ENCODE measurements around the gene RAB4A.
"Not testable (repeated sequence)": the region's sequence is repeated elsewhere in the genome, so short reads cannot be mapped to it uniquely, and the experiment has no call there.

The RAB4A gene

DNA sequence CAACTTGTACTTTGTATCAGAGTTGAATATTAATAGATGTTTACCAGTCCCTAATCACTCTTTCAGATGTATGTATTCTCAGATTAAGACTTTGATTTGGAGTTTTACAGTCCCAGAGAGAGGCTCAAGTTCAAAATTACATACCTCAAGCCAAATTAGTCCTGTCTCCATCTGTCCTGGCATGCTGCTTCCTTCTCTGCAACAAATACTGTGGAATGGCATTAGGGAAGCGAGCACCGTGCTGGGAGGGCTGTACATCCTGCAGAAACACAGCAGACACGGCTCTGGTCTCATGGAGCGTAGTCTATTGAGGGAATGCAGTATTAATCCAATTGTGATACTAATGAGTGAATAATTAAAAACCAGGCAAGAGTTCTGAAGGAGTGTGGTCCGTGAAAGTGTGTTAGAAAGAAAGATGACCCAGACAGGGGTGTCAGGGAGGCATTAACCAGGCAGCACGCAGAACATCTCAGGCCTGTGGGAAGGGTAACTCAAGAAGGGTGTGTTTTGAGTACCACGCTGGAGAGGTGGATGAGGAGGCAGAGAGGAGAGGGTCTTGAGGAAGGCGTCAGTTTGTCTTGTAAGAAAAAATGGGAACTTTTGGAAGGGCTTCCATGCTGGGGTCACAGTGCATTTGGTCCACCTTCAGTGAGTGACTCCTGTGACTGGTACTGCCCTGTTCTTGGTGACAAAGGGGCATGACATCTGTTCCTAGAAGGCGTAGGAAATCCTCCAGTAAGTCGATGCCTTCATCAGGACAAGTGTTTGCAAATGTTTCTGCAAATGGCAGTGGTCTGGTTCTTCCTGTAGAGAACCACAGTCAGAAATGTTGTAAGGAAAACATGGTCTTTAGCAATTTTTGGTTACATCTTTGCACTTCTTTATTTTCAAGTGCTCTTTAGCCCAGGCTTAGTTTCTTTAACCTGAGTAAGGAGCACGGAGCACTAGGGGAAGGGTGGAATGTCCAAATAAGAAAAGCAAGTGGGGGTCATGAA, 1.6 kb downstream of the RAB4A start:
- DNase-seq (ENCODE audit: low spot score): no peak

DNA sequence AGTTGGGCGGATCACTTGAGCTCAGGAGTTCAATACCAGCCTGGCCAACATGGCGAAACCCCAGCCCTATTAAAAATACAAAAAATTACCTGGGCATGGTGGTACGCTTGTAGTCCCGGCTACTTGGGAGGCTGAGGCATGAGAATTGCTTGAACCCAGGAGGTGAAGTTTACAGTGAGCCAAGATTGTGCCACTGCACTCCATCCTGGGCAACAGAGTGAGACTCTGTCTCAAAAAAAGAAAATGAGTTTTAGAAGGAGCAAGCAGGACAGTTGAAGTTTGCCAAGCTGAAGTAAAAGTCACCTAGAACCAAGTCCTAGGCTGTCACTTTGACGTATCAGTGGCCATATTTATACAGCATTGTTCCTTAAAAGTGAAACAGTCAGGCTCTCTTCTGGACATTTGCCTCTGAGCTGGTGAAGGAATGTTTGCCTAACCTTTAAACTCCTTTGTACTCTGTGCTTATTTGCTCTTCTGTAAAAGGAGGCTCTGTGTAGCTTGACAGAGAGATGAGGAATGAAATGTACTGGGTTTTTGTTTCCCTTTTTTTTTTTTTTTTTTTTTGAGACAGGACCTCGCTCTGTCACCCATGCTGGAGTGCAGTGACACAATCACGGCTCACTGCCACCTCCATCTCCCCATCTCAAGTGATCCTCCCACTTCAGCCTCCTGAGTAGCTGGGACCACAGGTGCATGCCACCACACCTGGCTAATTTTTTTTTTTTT, 2.8 kb downstream of the RAB4A start:
- peak; percentile 66 for DNase-seq (ENCODE audit: low spot score)

DNA sequence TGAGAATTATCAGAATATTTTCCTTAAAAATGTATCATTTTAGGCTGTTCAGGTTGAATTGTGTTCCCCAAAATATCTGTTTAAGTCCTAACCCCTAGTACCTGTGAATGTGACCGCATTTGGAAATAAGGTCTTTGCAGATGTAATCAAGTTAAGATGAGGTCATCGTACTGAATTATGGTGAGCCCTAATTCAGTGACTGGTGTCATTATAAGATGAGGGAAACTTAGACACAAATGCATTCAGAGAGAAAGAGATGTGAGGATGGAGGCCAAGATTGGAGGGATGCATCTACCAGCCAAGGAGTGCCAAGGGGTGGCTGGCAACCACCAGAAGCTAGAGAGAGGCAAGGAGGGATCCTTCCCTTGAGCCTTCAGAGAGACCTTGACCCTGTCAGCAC, 4.1 kb downstream of the RAB4A start:
- no peak for DNase-seq (ENCODE audit: low spot score)

DNA sequence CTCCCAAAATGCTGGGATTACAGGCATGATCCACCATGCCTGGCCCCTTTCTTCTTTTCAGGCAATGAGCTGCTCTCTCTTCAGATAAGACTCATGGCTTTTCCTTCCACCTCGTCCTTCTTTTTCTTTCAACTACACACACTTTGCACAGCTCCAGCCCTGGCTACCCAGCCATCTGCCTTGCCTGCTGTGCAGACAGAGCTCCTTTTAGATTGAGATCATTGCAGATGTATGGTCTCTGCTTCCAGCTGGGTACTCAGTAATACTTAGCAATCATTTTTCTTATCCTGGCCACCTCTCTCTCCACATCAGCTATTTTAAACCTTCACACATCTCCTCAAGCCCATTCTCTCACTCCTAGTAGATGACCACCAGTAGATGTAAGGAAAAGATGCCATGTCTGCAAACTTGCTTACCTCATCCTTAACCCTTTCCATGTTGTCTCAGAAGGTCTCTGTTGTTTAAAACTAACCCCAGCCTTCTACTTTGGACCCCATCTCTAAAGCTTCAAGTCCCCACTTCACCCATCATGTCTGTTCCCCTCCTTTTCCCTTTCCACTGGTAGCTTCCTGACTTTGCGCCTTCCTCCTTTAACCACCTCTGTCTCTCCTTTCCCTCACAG, 7.3 kb downstream of the RAB4A start:
- DNase-seq (ENCODE audit: low spot score): no peak

DNA sequence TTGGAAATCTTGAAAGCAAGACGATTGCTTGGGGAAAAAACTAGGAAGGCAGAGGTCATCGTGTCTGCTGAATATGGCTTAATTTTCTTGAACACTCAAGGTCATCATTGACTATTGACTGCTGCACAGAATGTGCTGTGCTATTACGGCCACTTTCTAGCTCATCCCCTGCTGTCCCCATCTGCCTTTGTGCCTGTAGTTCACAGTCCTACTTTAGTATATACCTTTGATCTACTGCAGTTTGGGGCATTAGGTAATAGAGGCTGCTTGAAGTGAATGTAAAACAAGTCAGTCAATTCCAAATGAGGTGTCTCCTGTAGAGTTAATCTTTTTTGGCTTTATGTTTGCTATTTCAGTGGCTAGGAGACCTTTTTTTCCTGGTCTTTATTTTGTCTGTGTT, 8.3 kb downstream of the RAB4A start:
- DNase-seq (ENCODE audit: low spot score): no peak

DNA sequence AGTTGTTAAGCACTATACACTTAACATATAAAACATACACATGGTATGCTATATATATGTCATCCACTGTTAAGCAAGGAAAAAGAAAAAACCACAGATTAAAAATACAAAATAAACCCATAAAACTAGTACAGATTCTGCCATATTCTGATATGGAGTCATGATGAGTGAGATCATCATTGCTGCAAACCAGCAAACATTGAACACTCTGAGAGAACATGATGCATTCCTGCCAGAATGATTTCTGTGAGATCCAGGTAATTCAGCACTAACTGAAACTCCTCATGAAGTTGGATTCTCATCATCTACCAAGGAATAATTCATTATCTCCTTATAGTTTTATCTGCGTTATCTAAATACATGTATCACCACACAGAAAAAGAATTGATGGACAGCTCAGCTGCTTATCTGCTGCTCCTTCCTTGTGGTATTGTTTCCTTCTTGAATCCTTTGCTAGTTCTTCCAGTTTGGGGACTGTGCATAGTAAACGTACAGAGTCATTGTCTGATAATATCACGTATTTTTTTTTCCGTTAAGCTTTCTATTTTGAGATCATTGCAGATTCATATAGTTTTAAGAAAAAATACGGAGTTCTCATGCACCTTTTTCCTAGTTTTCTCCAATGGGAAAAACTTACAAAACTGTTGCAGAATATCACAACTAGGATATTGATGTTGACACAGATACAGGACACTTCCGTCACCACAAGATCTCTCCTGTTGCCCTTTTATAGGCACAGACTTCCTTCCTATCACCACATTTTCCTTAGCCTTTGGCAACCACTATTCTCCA, 9.3 kb downstream of the RAB4A start:
- DNase-seq (ENCODE audit: low spot score): no peak

DNA sequence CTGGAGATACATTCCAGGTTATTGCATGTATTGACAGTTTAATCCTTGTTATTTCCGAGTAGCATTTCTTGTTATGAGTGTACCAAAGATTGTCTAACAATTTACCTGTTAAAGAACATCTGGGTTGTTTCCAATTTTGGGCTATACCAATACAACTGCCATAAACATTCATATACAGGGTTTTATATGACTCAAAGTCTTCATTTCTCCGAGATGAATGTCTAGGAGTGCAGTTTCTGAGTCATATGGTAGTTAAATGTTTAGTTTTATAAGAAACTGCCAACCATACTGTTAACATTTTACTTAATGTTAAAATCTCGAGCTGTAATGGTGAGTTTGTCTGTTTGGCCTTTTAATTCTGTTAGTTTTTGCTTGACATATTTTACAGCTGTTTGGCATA, 10.0 kb downstream of the RAB4A start:
- DNase-seq (ENCODE audit: low spot score): no peak

DNA sequence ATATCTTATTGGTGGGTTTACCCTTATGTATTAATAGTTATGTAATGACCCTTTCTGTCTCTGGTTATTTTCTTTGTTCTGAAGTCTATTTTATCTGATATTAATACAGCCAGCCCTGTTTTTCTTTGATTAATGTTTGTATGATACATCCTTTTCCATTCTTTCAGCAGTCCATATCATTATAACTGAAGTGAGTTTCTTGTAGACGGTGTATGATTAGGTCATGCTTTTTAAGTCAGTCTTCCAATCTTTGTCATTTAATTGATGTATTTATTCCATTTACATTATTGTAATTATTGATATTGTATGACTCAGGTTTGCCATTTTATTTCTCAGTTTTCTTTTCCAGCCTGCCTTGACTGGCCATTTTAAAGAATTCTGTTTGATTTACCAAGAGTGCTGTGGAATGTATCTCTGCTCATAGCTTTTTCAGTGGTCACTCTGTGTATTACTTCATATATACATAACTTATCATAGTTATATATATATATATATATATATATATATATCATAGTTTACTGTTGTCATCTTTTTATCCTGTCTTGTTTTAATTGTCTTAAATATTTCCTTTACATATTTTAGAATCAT, 10.5 kb downstream of the RAB4A start:
- DNase-seq (ENCODE audit: low spot score): no peak

DNA sequence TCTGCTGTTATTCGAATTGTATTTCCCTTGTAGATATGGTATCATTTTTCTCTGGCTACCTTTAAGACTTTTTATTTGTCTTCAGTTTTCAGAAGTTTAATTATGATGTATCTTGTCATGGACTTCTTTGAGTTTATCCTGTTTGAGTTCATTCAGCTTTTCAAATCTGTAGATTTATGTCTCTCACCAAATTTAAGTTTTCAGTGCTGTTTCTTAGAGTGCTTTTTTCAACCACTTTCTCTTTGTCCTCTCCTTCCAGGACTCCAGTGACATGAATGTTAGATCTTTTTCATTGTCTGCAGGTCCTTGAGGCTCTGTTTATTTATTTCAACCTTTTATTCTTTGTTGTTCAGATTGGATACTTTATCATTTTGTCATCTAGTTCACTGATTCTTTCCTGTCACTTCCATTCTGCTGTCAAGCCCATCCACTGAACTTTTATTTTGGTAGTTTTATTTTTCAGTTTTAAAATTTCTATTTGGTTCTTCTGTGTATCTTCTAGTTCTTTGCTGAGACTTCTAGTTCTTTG, 11.4 kb downstream of the RAB4A start:
- no peak for DNase-seq (ENCODE audit: low spot score)

DNA sequence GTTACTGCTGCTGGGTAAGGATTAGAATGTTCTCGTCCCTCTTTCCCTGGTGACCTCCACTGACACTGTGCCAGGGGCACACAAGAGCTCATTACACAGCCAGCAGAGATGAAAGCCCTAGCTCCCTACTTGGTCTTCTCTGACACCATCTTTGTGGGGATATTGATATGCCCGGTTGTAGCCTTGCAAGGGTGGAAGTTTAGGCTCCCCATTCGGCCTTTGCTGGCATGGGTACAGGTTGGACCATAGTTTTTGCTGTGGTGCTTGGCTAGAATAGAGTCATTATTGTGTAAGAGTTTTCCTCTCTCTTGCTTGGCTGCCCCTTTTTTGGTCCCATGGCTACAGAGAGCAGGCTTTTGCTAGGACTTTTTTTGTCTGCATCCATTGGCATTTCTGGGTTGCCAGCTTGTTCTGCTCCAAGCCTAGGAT, 12.3 kb downstream of the RAB4A start:
- no peak for DNase-seq (ENCODE audit: low spot score)

DNA sequence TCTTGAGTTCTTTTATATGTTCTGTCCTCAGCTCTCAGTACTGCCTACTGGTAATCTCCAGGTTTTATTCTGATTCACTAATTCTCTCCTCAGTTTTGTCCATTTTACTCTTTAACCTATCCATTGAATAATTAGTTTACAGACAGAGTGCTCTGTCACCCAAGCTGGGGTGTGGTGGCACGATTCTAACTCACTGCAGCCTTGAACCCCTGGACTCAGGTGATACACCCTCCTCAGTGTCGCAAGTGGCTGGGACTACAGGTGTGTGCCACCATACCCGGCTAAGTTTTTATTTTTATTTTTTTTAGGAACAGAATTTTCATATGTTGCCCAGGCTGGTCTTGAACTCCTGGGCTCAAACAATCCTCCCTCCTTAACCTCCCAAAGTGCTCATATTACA, 14.0 kb downstream of the RAB4A start:
- DNase-seq (ENCODE audit: low spot score): no peak

DNA sequence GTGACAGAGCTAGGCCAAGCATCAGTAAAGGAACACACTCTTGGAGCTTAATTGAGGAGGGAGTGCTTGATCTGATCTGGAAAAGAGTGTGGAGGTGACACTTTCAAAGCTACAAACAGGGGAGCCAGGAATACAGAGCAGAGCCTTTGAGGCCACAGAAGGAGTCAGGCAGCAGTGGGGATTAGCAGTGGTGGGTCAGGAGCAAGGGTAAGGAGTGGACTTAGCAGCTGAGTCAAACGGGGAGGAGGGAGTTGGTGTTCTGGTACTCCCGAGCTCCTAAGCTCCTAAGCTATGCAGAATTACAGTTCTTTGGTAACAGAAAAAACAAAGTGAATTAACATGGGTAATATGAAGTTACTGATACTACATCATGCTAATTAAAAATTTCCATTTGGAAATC, 14.5 kb downstream of the RAB4A start:
- no peak for DNase-seq (ENCODE audit: low spot score)

DNA sequence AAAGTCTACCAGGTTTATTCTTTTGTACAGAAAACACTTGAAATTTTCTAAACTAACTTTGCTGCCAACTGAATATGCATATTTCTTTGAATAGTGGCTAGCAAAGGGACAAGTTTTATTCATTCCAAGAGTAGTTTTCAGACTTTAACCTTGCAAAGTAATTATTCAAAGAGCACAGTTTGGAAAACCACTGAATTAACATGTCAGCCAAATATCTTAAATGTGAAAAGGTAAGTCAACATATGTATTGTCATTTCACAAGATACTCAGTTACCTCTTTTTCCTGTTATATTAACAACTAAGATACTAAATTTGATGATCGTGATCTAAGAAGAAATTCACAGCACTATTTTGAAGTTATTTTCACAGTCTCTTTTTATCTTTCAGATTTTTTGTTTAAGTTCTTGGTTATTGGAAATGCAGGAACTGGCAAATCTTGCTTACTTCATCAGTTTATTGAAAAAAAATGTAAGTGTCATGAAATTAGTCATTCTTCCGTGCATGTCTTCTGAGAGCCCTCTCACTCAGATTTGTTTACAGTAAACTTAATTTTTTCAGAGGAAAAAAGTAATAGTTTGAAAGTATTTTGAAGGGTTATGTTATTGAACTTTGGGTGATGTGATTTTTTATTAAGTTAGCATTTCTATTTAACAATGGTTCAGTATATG, 15.3 kb downstream of the RAB4A start:
- no peak for DNase-seq (ENCODE audit: low spot score)

DNA sequence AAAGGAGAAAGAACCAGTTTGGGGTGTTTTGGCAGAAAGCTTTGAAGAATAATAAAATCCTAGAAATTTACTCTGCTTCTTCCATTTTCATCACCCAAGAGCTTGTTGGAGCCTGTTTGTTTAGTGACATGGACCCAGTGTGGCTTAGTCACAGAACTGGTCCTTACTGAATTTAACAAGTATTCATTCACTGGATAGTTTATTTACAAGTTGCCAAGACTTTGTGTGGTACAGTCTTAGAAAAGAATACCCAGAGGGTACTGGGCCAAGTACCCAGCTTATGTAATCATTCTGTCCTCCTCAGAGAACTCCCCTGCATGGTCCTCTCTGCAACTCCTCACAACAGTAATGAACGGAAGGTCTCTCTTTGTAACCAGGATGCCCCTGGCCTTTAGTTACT, 16.4 kb downstream of the RAB4A start:
- no peak for DNase-seq (ENCODE audit: low spot score)

DNA sequence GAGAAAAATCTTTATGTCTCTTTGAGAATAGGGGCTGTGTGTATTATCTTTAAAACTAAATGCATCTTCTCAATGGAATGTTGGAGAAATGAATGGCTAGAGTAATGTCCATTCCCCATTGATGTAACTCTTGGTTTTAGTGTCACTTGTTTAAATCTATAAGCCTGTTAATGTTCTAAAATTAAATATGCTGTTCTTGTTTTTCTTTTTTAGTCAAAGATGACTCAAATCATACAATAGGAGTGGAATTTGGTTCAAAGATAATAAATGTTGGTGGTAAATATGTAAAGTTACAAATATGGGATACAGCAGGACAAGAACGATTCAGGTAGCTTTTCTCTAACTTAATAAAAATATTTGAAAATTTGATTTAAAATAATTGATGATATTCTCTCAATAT, 17.6 kb downstream of the RAB4A start:
- DNase-seq (ENCODE audit: low spot score): no peak

DNA sequence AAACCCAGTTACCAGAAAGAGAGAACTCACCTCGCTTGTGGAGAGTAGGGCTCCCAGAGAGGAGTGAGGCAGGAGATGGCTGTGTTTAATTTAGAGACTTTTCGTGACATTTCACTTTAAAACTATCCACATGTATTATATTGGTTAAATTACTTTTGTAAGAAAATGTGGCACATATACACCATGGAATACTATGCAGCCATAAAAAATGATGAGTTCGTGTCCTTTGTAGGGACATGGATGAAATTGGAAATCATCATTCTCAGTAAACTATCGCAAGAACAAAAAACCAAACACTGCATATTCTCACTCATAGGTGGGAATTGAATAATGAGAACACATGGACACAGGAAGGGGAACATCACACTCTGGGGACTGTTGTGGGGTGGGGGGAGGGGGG, 20.8 kb downstream of the RAB4A start:
- DNase-seq (ENCODE audit: low spot score): not testable (repeated sequence)

DNA sequence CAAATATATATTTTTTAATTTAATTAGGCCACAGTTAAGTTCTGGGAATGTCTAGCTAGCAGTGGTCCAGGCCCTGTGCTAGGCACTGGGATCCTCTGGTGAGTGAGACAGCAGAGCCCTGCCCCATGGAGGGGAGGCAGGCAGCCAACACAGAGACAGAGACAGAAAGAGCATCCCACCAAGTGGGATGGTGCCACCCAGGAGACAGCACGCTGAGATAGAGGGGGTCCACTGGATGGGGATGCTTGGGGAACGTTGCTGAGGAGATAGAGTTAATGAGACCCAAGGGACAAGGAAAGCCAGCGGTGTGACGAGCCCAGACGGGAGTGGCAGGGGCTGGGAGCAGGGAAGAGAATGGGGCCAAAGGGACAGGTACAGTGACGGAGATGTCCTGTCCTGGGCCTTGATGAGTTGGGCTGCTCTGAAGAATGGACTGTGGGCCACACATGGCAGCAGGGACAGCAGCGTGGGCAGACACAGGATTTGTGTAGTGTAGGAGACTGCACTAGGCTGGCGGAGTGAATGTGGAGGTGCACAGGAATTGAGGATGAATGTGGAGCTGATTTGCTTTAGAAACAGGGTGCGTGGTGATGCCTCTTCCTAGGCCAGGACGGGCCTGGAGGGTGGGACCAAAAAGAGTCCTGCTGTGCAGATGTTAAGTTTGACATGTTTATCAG, 22.8 kb downstream of the RAB4A start:
- DNase-seq (ENCODE audit: low spot score): no peak

DNA sequence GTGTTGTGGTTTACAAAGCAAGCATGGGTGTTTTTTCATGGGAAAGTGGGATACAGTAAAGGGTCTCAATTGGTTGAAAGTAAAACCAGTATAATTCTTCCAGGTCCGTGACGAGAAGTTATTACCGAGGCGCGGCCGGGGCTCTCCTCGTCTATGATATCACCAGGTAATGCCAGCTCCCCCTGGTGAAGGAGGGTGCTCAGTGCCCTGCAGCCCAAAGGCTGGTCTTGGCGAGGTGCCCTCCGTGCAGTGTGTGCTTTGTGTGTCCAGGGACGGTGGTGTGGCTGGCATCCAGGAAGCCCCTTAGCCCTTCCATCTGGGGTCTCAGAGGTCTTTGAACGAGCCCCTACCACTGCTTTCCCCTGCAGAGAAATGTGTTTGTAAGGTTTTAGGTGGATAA, 24.8 kb downstream of the RAB4A start:
- DNase-seq (ENCODE audit: low spot score): no peak

DNA sequence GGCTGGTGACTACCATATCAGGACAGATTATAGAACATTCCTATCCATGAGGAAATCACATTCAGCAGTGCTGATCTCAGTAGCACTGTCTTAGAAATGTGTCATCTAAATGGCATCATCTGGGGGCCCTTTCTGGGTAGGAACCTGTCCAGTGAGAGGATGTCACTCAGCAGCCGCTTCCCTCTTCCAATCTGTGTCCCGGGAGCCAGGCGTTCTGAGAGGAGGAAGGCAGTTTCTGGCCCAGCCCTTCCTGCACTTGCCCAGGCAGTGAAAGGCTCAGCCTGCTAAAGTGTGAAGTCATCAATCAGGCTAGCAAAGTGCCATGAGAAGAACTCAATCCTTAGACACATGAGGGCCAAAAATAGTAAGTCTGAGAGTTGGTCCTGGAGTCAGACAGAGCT, 25.6 kb downstream of the RAB4A start:
- no peak for DNase-seq (ENCODE audit: low spot score)

DNA sequence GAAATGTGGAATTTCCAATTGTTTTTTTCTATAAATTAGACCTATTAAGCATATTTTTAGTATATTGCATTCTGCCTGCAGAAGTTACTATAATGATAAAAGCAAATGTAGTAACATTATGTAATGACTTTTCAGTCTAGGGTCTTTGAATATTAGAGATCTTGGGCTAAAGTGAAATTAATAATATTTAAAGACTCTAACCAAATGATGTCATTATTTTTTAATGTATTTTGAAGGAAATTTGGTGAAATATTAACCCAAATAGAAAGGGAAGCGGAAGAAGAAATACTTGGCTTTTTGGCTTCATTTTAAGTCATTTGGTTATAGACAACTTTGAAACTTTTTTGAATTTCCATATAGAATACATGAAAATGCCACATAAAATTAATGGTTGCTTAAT, 26.8 kb downstream of the RAB4A start:
- DNase-seq (ENCODE audit: low spot score): no peak
